Measurements from ENCODE around the gene ADORA1.

DNA sequence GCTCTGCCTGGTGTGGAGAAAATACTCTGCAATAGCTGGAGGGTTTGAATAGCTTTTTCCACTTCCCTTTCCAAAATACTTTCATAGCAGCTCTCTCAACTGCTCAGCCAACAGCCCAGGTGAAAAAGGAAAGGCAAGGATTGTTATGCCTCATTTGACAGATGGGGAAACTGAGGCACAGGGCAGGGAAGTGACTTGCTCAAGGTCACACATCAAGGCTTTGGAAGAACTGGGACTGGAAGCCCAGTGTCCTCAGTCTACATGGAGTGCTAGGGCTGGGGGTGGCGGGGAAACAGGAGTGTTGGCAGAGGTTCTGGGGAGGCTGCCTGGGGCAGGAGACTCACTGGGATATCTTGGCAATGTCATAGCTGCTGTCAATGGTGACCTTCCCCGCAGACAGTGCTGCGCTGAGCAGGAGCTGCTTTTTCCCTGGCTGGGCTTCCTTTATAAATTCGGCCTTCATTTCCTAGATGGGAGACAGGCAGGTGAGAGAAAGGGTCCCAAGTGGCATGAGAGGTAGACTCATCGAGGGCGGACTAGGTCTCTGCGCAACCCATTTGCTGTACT lies 54.9 kb downstream of the ADORA1 start:
- TF ChIP-seq, protein P1, sequence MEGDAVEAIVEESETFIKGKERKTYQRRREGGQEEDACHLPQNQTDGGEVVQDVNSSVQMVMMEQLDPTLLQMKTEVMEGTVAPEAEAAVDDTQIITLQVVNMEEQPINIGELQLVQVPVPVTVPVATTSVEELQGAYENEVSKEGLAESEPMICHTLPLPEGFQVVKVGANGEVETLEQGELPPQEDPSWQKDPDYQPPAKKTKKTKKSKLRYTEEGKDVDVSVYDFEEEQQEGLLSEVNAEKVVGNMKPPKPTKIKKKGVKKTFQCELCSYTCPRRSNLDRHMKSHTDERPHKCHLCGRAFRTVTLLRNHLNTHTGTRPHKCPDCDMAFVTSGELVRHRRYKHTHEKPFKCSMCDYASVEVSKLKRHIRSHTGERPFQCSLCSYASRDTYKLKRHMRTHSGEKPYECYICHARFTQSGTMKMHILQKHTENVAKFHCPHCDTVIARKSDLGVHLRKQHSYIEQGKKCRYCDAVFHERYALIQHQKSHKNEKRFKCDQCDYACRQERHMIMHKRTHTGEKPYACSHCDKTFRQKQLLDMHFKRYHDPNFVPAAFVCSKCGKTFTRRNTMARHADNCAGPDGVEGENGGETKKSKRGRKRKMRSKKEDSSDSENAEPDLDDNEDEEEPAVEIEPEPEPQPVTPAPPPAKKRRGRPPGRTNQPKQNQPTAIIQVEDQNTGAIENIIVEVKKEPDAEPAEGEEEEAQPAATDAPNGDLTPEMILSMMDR (IDR thresholded peaks at IDR 0.05): no peak
- TF ChIP-seq POLR2A (IDR thresholded peaks at IDR 0.05): no peak

Data from Peyer's patch (tissue), 4 donors.